ENCODE data around the gene FOXN1.
"Not testable (repeated sequence)": the region's sequence is repeated elsewhere in the genome, so short reads cannot be mapped to it uniquely, and the experiment has no call there.

The FOXN1 gene, protein sequence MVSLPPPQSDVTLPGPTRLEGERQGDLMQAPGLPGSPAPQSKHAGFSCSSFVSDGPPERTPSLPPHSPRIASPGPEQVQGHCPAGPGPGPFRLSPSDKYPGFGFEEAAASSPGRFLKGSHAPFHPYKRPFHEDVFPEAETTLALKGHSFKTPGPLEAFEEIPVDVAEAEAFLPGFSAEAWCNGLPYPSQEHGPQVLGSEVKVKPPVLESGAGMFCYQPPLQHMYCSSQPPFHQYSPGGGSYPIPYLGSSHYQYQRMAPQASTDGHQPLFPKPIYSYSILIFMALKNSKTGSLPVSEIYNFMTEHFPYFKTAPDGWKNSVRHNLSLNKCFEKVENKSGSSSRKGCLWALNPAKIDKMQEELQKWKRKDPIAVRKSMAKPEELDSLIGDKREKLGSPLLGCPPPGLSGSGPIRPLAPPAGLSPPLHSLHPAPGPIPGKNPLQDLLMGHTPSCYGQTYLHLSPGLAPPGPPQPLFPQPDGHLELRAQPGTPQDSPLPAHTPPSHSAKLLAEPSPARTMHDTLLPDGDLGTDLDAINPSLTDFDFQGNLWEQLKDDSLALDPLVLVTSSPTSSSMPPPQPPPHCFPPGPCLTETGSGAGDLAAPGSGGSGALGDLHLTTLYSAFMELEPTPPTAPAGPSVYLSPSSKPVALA

DNA sequence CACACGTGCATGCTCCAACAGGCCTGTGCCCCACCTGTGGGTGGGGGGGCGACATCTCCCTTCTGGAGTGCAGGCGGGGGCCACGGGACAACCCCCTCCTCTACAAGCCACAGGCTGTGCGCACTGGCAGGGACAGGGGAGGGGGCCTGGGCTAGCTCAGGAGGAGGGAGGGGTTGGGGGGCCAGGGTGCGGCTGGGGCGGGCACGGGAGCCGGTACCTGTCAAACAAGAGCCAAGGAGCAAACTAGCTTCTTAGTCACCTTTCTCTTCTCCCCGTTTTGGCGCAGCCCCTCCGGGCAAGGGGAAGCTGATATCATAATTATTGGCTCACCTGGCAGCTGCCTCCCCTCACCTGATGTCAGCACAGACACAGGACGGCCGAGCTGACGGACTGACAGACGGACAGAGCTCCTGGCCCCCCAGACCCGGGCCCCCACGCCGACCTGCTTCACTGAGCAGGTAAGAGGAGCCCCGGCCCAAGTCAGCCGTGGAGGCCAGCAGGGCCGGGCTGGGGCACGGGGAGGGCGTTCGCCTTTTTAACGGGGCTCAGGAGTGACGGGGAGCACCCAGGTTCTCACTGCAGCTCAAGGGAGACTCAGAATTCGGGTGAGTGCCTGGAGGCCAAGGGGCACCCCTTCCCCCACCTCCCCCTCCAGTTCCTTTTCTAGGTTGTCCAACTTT is at the start of gene FOXN1:
TSS of gene FOXN1 (plus strand) at position 363 of the 680 bp plus-strand sequence. CDS start 17,622 bp downstream, outside the sequence.
- DNase-seq: no peak

DNA sequence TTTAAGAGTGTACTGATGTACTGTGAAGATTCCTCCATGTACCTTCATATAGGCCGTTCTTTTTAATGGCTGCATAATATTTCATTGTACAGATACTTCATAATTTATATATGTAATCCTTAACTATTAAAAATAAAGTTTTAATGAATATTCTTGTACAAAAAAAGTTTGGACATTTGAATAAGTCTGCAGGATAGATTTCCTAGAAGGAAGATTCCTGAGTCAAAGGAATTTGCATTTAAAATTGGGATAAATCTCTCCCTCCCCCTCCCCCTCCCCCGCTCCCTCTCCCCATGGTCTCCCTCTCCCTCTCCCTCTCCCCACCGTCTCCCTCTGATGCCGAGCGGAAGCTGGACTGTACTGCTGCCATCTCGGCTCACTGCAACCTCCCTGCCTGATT is 48.3 kb upstream of the FOXN1 start:
- DNase-seq: no peak

DNA sequence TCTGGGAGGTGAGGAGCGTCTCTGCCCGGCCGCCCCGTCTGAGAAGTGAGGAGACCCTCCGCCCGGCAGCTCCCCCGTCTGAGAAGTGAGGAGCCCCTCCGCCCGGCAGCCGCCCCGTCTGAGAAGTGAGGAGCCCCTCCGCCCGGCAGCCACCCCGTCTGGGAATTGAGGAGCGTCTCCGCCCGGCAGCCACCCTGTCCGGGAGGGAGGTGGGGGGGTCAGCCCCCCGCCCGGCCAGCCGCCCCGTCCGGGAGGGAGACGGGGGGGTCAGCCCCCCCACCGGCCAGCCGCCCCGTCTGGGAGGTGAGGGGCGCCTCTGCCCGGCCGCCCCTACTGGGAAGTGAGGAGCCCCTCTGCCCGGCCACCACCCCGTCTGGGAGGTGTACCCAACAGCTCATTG is 47.3 kb upstream of the FOXN1 start:
- DNase-seq: not testable (repeated sequence)

DNA sequence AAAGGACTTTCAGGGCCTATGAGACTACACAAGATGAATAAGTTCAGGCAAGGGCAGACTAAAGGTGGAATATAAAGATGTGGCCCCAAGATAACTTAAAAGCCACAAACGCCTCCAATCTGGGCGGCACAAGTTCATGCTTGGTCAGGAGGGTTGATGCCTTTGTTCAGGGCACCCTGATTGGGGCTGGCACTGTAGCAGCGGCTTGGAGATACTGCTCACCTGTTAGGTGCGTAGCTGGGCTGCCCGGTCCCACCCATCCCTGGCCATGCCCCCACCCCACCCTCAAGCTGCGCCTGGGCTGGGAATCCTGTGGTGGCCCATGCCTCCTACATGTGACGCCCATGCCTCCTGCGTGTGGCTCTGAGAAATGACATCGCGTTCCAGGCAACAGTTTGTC is 45.2 kb upstream of the FOXN1 start:
- DNase-seq: no peak

DNA sequence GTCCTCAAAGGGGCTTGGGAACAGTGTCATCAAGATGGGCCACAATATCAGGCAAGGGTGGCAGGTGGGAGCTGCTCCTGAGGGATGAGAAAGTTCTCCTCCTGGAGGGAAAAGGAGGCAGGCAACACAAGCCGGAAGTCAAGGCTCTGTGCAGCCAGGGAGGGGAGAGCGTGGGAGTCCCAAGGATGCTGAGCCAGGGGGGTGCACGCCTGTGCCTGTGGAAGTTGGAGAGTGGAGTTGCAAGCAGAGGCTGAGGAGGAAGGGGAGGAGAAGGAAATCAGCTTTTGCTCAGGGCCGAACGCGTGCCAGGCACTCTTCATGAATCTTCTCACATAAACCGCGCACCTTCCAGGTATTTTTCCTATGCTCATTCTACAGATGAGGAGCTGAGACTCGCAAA is 40.1 kb upstream of the FOXN1 start:
- DNase-seq: no peak

DNA sequence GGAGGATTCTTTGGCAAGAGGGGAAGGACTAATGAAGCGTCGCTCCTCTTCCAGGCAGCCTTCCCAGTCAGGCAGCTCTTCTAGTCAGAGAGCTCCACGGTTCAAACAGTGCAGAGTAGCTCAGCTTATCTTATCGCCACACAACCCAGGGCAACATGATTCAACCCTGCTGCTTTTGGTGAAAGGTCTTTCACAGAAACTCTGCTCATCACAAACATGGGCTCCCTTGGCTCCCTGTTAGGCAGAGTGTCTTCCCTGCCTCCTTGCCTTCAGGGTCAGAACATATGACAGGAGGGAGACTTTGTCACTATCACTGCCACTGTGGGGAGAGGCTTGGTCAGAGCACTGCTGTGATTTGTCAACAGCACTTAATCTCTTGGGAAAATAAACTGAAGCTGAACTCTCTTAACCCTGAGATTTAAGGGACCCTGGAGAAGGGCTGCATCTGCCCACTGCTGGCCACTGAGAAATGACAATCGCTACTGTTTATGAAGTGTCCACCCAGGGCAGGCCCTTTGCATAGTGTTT is 39.6 kb upstream of the FOXN1 start:
- no peak for DNase-seq

DNA sequence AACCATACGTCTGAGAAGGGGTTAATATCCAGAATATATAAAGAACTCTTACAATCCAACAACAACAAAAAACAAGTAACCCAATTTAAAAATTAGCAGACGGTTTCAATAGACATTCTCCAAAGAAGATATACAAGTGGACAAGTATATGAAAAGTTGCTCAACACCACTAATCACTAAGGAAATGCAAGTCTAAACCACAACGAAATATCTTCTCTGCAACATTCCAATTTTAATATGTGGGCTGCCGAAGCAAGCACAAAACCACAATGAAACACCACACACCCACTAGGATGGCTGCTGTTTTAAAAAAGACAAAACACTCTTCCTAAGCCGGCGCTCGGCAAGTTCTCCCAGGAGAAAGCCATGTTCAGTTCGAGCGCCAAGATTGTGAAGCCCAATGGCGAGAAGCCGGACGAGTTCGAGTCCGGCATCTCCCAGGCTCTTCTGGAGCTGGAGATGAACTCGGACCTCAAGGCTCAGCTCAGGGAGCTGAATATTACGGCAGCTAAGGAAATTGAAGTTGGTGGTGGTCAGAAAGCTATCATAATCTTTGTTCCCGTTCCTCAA is 38.6 kb upstream of the FOXN1 start:
- no peak for DNase-seq

DNA sequence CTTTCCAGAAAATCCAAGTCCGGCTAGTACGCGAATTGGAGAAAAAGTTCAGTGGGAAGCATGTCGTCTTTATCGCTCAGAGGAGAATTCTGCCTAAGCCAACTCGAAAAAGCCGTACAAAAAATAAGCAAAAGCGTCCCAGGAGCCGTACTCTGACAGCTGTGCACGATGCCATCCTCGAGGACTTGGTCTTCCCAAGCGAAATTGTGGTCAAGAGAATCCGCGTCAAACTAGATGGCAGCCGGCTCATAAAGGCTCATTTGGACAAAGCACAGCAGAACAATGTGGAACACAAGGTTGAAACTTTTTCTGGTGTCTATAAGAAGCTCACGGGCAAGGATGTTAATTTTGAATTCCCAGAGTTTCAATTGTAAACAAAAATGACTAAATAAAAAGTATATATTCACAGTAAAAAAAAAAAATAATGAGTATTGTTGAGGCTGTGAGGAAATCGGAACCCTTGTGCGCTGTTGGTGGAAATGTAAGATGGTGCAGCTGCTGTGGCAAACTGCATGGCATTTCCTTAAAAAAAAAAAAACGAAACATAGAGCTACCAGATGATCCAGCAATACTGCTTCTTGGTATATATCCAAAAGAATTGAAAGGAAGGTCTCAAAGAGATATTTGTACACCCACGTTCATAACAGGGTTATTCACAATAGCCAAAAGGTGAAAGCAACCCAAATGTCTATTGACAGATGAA is 38.0 kb upstream of the FOXN1 start:
- not testable (repeated sequence) for DNase-seq

DNA sequence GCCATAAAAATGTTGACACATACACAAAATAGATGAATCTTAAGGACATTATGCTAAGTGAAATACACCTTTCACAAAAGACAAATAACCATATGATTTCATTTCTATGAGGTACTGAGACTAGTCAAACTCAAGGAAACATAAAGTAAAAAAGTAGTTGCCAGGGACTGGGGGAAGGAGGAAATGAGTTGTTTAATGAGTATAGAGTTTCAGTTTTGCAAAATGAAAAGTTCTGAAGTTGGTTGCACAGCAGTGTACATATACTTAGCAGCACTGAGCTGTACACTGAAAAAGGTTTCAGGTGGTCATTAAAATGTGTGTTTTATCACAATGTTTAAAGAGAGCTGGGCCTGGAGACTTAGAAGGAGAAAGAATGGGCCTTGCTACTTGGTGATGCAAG is 37.4 kb upstream of the FOXN1 start:
- no peak for DNase-seq

DNA sequence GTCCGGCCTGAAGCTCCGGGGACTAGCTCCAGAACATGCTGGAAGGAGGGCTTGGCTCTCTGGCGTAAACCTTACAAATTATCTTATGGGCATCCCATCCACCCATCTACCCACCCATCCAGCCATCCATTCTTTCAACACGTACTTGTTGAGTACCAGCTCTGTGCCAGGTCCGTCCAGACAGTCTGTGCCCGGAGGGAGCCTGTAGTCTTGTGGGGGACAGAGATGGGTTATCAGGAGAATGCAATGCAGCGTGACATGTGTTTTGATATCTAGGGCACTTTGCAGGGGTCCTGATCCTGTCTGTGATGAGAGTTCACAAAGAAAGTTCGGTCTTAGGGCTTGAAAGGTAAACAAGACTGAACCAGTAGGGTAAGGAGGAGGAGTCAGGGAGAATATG is 36.8 kb upstream of the FOXN1 start:
- DNase-seq: no peak

DNA sequence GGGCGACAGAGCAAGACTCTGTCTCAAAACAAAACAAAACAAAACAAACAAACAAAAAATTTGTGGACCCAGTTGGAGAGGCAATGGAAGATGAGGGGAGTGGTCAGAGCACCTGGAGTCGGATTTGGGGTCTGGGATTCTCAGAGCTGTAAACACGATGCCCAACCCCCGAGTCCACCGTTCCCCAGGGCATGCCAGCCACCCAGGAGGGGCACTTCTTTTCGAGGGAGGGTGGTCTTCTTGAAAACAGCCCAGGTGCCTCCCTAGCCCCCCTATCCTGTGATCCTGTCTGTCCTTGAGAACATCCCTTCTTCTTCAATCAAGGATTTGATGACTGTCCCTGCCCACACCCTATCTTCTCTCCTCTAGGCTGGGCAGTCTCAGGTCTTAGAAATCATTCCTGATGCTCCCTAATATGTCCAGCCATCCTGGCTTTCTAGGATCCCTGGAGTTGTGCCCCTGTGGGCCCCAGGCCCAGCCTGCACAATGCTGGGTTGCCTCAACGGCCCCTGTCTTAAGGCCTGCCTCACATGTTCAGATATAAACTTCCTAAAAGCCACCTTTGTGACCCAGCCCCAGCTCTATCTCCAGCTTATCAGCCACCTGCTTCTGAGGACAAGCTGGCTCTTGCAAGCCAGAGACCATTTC is 35.8 kb upstream of the FOXN1 start:
- no peak for DNase-seq

DNA sequence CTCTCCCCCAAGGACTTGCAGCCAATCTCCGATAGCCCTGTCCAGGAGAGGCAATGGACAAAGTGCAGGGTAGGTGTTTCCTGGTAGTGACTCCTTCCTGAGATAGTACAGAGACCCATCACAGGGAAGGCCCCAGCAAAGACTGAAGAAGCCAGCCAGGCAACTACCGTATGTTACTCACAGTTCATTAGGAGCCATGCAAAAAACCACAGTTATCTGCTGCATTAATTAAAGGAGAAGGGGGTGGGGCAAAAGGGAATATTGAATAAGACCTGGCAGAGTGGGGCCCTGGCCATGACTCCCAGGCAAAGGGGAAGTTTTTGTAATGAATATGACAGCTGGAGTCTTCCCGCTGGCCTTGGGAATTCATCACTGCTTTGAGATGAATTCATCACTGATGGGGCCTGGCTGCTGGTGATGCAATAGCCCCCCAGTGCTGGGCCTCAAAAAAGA is 35.2 kb upstream of the FOXN1 start:
- DNase-seq: no peak

DNA sequence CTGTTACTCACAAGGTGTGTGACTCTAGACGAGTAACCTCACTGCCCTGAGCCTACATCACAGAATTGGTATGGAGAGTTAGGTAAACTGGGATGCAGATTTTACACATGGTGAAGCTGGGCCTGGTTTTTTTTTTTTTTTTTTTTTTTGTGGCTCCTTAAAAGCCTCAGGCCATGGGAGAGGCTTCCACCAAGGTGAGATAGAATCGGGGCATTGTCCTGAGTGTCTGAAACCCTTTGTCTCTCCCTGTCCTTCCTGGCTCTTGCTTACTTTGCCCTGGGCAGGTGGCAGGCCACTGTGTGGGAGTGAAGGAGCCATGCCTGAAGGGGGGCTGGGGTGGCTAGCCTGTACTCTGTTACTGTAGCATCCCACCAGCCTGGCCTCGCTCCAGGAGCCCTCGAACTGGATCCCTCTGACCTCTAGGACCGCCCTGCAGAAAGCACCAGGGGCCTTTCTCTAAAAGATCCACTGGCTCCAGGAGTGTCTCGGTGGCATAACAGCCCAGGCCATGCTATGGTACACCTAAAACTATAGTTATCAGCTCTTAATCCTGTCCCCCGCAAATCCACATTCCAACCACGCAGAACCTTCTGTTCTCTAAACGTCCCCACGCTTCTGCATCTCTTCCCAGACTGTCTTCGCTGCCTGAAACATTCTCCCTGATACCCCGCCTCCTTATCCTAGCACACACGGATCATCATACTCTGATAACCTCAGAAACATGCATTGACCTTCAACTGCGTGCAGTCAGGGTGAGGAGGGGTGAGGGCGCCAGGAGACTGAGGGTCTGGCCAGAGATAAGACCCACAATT is 34.4 kb upstream of the FOXN1 start:
- no peak for DNase-seq

DNA sequence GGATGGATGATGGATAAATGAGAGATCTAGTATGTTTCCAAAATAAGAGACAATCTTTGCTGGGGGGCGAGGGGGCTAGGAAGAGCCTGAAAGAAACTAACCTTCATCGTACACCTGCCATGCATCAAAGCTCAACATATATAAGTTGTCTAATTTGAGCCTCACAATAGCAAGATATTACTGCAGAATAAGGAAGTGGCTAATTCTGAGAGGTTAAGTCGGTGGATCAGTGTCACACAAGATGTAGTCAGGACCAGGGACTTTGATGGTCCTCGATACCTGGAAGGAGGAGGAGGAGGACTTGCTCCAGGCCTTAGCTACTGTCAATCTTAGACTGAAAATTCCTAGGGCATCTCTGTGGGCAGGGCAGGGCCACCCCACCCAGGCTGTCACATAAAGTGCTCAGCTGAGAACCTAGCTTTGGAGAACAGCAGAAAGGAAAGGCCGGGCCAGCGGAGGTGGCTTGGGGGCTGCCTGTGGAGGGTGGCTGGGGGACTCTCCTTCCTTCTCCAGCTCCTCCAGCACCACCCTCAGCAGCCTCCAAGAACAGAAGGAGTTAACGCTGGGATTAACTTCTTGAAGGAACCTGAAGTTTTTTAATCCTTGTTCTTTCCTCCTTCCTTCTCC is 33.2 kb upstream of the FOXN1 start:
- DNase-seq: no peak

DNA sequence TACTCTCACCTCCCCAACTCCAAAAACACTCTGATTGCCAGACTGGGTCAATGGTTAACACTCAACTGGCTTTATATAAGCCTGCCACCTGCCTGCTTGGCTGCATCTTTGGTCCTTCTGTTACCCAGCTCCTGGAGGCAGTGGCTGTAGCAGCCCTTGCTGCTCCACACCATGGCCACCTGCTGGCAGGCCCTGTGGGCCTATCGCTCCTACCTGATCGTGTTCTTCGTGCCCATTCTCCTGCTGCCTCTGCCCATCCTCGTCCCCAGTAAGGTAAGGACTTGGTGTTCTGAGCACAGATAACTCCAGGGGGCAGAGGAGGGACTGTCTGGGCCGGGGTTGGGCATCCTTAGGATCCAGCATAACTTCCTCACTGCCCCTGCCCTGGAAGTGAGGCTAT is 32.6 kb upstream of the FOXN1 start, which contains the start of gene SLC13A2:
TSS of gene SLC13A2 (plus strand) at position 103 of the 400 bp plus-strand sequence. CDS start at position 172, 69 bp downstream.
- no peak for DNase-seq

DNA sequence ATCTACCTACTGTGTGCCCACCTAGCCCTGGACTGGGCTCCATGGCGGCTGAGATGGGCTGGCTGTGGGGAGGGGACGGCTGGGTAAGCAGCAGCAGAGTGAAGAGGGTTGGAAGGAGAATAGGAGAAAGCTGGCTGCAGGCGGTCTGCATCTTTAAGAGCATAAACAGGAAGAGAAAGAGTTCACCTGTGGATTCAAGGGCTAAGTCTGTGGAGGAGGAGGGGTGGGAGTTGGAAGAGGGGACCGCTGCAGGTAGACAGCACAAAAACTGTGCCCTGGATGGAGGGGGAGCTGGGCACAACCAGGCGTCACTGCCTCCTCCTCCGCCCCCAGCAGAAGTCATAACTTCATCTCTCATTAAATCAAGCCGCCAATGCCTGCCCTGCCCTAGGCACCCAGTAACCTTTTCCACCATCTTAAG is 32.0 kb upstream of the FOXN1 start:
- no peak for DNase-seq

DNA sequence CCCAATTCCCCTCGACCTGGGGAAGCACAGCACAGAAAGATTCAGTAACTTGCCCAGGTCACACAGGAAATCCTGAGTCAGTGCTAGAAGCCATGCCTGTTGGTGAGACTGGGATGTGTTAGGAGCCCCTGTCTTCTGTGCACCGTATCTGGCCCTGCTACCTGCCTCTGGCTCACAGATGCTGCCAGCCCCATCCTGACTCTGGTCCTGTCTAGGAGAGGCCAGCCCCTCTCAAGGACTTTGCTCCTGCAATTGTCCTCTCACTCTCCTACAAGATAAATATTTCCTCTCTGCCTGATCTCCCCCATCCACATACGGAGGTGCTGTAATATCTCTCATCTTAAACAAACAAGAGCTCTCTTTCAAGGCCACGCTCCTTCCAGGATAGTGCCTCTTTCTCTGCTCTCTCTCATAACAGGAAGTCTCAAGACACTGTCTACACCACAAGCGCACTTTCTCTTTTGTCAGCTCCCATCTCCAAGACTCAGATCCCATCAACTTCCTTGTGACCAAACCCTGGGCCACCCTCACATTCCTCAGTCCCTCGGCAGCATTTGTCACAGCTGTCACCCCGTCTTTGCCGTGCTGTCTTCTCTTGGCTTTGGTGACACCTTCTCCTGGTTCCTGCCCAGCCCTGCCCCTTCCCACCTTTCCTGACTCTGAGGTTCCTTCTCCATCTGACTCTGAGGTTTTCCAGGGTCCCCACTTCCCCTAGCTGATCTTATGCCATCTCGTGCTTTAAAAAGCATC is 30.8 kb upstream of the FOXN1 start:
- no peak for DNase-seq

DNA sequence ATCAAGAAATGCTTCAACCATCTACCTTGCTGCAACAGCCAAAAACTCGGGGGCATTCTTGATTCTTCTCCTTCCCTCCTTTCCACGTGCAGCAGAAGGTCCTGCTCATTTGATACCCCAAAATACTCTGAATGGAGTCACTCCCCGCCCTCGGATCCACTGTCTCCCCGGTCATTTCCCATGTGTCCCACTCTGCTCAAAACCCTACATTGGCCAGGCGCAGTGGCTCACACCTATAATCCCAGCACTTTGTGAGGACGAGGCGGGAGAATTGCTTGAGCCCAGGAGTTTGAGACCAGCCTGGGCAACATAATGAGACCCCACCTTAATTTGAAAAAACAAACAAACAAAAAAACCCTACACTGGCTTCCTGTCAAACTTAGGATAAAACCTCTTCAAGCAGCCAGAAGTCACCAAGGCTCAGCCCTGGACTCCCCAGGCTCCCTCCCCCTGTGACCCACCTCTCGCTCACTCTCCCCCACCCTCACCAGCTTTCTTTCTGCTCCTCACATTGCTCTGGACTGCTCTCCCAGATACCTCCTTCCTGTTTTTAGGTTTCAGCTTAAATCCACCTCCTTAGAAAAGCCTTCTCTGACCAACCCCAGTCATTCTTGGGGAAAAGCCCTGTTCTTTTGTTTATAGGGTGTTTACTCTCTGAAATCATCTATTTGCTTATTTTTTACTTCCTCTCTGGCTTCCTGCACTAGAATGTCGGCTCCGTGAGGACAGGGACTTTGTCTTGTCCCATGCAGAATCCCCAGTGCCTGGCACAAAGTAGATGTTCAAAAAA is 29.9 kb upstream of the FOXN1 start:
- no peak for DNase-seq

DNA sequence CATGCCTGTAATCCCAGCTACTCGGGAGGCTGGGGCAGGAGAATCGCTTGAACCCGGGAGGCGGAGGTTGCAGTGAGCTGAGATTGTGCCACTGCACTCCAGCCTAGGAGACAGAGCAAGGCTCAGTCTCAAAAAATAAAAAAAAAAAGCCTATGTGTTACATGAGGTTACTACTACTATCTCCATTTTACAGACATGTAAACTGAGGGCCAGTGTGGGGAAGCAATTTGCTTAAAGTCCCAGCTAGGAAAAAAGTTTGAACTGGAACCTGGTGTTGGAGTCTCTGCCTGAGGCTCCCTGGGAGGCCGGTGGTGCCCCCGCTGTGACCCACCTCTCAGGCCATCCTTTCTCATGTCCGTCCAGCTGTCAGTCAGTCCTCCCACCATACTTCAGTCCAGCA is 28.2 kb upstream of the FOXN1 start:
- DNase-seq: no peak

Data from SHP77 treated with DMSO at 0.1 percent for 48 hours (cell line).